ENCODE measurements around the gene FAM25C.
"Not testable (repeated sequence)": the region's sequence is repeated elsewhere in the genome, so short reads cannot be mapped to it uniquely, and the experiment has no call there.

FAM25C gene

DNA sequence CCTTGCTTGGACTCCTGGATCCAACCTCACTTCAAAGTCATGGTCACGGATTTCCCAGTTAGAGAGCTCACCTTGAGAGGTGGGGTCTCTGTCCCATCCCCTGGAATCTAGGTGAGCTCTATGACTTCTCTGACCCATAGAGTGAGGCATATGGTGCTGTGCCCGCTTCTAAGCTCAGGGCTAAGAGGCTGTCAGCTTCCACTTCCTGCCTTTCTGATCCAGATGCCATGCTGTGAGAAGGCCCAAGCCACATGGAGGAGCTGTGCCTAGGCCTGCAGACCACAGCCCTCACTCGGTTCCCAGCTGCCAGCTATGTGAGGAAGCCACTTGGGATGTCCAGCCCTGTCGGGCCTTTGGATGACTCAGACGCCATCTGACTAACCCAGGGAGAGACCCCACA is 39.9 kb downstream of the FAM25C start:
- in situ Hi-C loops (cut with MboI; ENCODE audit: low sequenced_read_pairs) = not testable (repeated sequence)

DNA sequence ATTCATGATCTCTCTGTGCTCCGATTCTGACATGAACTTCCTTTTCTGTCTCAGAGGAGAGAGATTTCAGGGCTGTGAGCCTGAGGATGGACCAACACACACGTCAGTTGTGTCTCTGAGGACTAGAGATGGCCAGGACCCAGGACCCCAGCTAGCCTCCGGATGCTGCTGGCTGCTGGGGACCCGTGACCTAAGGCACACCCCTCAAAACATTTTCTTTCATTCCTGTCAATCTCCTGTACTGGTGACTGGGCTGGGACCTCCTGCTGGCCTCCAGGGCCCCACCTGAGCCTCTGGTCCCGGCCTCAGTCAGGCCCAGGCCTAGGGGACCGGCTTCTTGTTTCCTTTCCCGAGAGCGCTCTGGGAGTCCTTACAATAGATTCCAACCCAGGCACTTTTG is 42.4 kb downstream of the FAM25C start:
- in situ Hi-C loops (cut with MboI; ENCODE audit: low sequenced_read_pairs) = not testable (repeated sequence)

DNA sequence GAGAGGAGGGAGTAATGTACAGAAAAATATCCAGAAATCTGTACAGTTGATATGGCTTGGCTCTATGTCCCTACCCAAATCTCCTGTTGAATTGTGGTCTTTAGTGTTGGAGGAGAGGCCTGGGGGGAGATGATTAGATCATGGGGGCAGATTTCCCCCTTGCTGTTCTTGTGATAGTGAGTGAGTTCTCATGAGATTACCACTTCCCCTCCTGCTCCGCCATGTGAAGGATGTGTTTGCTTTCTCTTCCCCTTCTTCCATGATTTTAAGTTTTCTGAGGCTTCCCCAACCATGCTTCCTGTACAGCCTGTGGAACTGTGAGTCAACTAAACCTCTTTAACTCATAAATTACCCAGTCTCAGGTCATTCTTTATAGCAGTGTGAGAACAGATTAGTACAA is 52.2 kb downstream of the FAM25C start:
- in situ Hi-C loops (cut with MboI; ENCODE audit: low sequenced_read_pairs) = not testable (repeated sequence)

Measured in HL-60/S4 treated with phorbol 12-myristate 13-acetate at 8.2 ng/mL for 4 days and 3 days (cell line).